Measurements from ENCODE around the gene OTOA.
"Not testable (repeated sequence)": the region's sequence is repeated elsewhere in the genome, so short reads cannot be mapped to it uniquely, and the experiment has no call there.

Gene OTOA

GRCh38 chr16:21664801-21665492 lies 1.2 kb downstream of the OTOA start:
- Histone ChIP-seq H3K36me3 (ENCODE audit: control insufficient read depth, insufficient read depth, low read length) (no peaks in the 10 kb centered on the region), H3K9me3 (ENCODE audit: control insufficient read depth, low read length) (no peaks in the 10 kb centered on the region), H3K4me3 (ENCODE audit: insufficient read depth, low read depth, low read length, poor library complexity, severe bottlenecking) (no peak overlapping the region), H3K27me3 (replicated peaks; ENCODE audit: control insufficient read depth, insufficient read depth, low read length, poor library complexity, severe bottlenecking) (no peaks in the 10 kb centered on the region), H3K4me1 (ENCODE audit: control insufficient read depth, insufficient read depth, low read length, poor library complexity, severe bottlenecking) (peaks cover 13% of the 10 kb centered on the region), H3K27ac (ENCODE audit: insufficient read depth, low read length, poor library complexity, severe bottlenecking) (no peak overlapping the region)
- DNase-seq, result no peak

- Histone ChIP-seq H3K36me3 (ENCODE audit: control insufficient read depth, insufficient read depth, low read length) (no peaks in the 10 kb centered on the region), H3K27ac (ENCODE audit: insufficient read depth, low read length, poor library complexity, severe bottlenecking) (no peak overlapping the region), H3K4me3 (ENCODE audit: insufficient read depth, low read depth, low read length, poor library complexity, severe bottlenecking) (no peak overlapping the region), H3K27me3 (replicated peaks; ENCODE audit: control insufficient read depth, insufficient read depth, low read length, poor library complexity, severe bottlenecking) (no peaks in the 10 kb centered on the region), H3K9me3 (ENCODE audit: control insufficient read depth, low read length) (no peaks in the 10 kb centered on the region), H3K4me1 (ENCODE audit: control insufficient read depth, insufficient read depth, low read length, poor library complexity, severe bottlenecking) (peaks cover 6% of the 10 kb centered on the region)
- DNase-seq, result no peak
Measured at GRCh38 chr16:21666772-21667171, 3.0 kb downstream of the OTOA start.

GRCh38 chr16:21667575-21667974 lies 3.8 kb downstream of the OTOA start:
- peaks cover 3% of the 10 kb centered on the region for H3K4me1 ChIP-seq (ENCODE audit: control insufficient read depth, insufficient read depth, low read length, poor library complexity, severe bottlenecking)
- DNase-seq, result no peak
- H3K27me3 ChIP-seq (replicated peaks; ENCODE audit: control insufficient read depth, insufficient read depth, low read length, poor library complexity, severe bottlenecking), result no peaks in the 10 kb centered on the region
- H3K27ac ChIP-seq (ENCODE audit: insufficient read depth, low read length, poor library complexity, severe bottlenecking), result no peak overlapping the region
- H3K9me3 ChIP-seq (ENCODE audit: control insufficient read depth, low read length), result no peaks in the 10 kb centered on the region
- H3K4me3 ChIP-seq (ENCODE audit: insufficient read depth, low read depth, low read length, poor library complexity, severe bottlenecking), result no peak overlapping the region
- no peaks in the 10 kb centered on the region for H3K36me3 ChIP-seq (ENCODE audit: control insufficient read depth, insufficient read depth, low read length)

- no peak for DNase-seq
- H3K27ac ChIP-seq (ENCODE audit: insufficient read depth, low read length, poor library complexity, severe bottlenecking), result no peak overlapping the region
- no peak overlapping the region for H3K4me3 ChIP-seq (ENCODE audit: insufficient read depth, low read depth, low read length, poor library complexity, severe bottlenecking)
- H3K36me3 ChIP-seq (ENCODE audit: control insufficient read depth, insufficient read depth, low read length), result no peaks in the 10 kb centered on the region
- no peaks in the 10 kb centered on the region for H3K9me3 ChIP-seq (ENCODE audit: control insufficient read depth, low read length)
- no peaks in the 10 kb centered on the region for H3K27me3 ChIP-seq (replicated peaks; ENCODE audit: control insufficient read depth, insufficient read depth, low read length, poor library complexity, severe bottlenecking)
- H3K4me1 ChIP-seq (ENCODE audit: control insufficient read depth, insufficient read depth, low read length, poor library complexity, severe bottlenecking), result no peaks in the 10 kb centered on the region
Measured at GRCh38 chr16:21673469-21673868, 9.7 kb downstream of the OTOA start.

GRCh38 chr16:21674456-21674855 lies 10.7 kb downstream of the OTOA start:
- H3K36me3 ChIP-seq (ENCODE audit: control insufficient read depth, insufficient read depth, low read length); H3K4me1 ChIP-seq (ENCODE audit: control insufficient read depth, insufficient read depth, low read length, poor library complexity, severe bottlenecking); DNase-seq; H3K9me3 ChIP-seq (ENCODE audit: control insufficient read depth, low read length); H3K27ac ChIP-seq (ENCODE audit: insufficient read depth, low read length, poor library complexity, severe bottlenecking); H3K4me3 ChIP-seq (ENCODE audit: insufficient read depth, low read depth, low read length, poor library complexity, severe bottlenecking); H3K27me3 ChIP-seq (replicated peaks; ENCODE audit: control insufficient read depth, insufficient read depth, low read length, poor library complexity, severe bottlenecking): not testable (repeated sequence)

GRCh38 chr16:21680714-21681113 lies 16.9 kb downstream of the OTOA start:
- H3K27me3 ChIP-seq (replicated peaks; ENCODE audit: control insufficient read depth, insufficient read depth, low read length, poor library complexity, severe bottlenecking); H3K36me3 ChIP-seq (ENCODE audit: control insufficient read depth, insufficient read depth, low read length); H3K4me3 ChIP-seq (ENCODE audit: insufficient read depth, low read depth, low read length, poor library complexity, severe bottlenecking); H3K9me3 ChIP-seq (ENCODE audit: control insufficient read depth, low read length); H3K27ac ChIP-seq (ENCODE audit: insufficient read depth, low read length, poor library complexity, severe bottlenecking); H3K4me1 ChIP-seq (ENCODE audit: control insufficient read depth, insufficient read depth, low read length, poor library complexity, severe bottlenecking); DNase-seq: not testable (repeated sequence)

- no peaks in the 10 kb centered on the region for H3K36me3 ChIP-seq (ENCODE audit: control insufficient read depth, insufficient read depth, low read length)
- H3K27ac ChIP-seq (ENCODE audit: insufficient read depth, low read length, poor library complexity, severe bottlenecking), result no peak overlapping the region
- no peaks in the 10 kb centered on the region for H3K27me3 ChIP-seq (replicated peaks; ENCODE audit: control insufficient read depth, insufficient read depth, low read length, poor library complexity, severe bottlenecking)
- no peak for DNase-seq
- H3K4me1 ChIP-seq (ENCODE audit: control insufficient read depth, insufficient read depth, low read length, poor library complexity, severe bottlenecking), result no peaks in the 10 kb centered on the region
- no peak overlapping the region for H3K4me3 ChIP-seq (ENCODE audit: insufficient read depth, low read depth, low read length, poor library complexity, severe bottlenecking)
- H3K9me3 ChIP-seq (ENCODE audit: control insufficient read depth, low read length), result no peaks in the 10 kb centered on the region
Measured at GRCh38 chr16:21683184-21683583, 19.4 kb downstream of the OTOA start.

GRCh38 chr16:21684199-21684598 lies 20.4 kb downstream of the OTOA start:
- Histone ChIP-seq H3K4me1 (ENCODE audit: control insufficient read depth, insufficient read depth, low read length, poor library complexity, severe bottlenecking) (no peaks in the 10 kb centered on the region), H3K9me3 (ENCODE audit: control insufficient read depth, low read length) (no peaks in the 10 kb centered on the region), H3K27me3 (replicated peaks; ENCODE audit: control insufficient read depth, insufficient read depth, low read length, poor library complexity, severe bottlenecking) (no peaks in the 10 kb centered on the region), H3K27ac (ENCODE audit: insufficient read depth, low read length, poor library complexity, severe bottlenecking) (no peak overlapping the region), H3K36me3 (ENCODE audit: control insufficient read depth, insufficient read depth, low read length) (no peaks in the 10 kb centered on the region), H3K4me3 (ENCODE audit: insufficient read depth, low read depth, low read length, poor library complexity, severe bottlenecking) (no peak overlapping the region)
- DNase-seq, result peak in 1 of 3 donors; percentile 20

GRCh38 chr16:21685034-21685455 lies 21.3 kb downstream of the OTOA start:
- Histone ChIP-seq H3K27me3 (replicated peaks; ENCODE audit: control insufficient read depth, insufficient read depth, low read length, poor library complexity, severe bottlenecking) (no peaks in the 10 kb centered on the region), H3K36me3 (ENCODE audit: control insufficient read depth, insufficient read depth, low read length) (no peaks in the 10 kb centered on the region), H3K9me3 (ENCODE audit: control insufficient read depth, low read length) (no peaks in the 10 kb centered on the region), H3K4me1 (ENCODE audit: control insufficient read depth, insufficient read depth, low read length, poor library complexity, severe bottlenecking) (no peaks in the 10 kb centered on the region), H3K27ac (ENCODE audit: insufficient read depth, low read length, poor library complexity, severe bottlenecking) (no peak overlapping the region), H3K4me3 (ENCODE audit: insufficient read depth, low read depth, low read length, poor library complexity, severe bottlenecking) (no peak overlapping the region)
- DNase-seq, result no peak

GRCh38 chr16:21689107-21689506 lies 25.3 kb downstream of the OTOA start:
- no peaks in the 10 kb centered on the region for H3K27me3 ChIP-seq (replicated peaks; ENCODE audit: control insufficient read depth, insufficient read depth, low read length, poor library complexity, severe bottlenecking)
- no peaks in the 10 kb centered on the region for H3K9me3 ChIP-seq (ENCODE audit: control insufficient read depth, low read length)
- H3K36me3 ChIP-seq (ENCODE audit: control insufficient read depth, insufficient read depth, low read length), result no peaks in the 10 kb centered on the region
- H3K4me1 ChIP-seq (ENCODE audit: control insufficient read depth, insufficient read depth, low read length, poor library complexity, severe bottlenecking), result no peaks in the 10 kb centered on the region
- no peak overlapping the region for H3K27ac ChIP-seq (ENCODE audit: insufficient read depth, low read length, poor library complexity, severe bottlenecking)
- H3K4me3 ChIP-seq (ENCODE audit: insufficient read depth, low read depth, low read length, poor library complexity, severe bottlenecking), result no peak overlapping the region
- DNase-seq, result no peak
